ENCODE data around the gene ZCWPW1.

ZCWPW1 gene

GRCh38 chr7:100428199-100428966, at the start of gene ZCWPW1:
Gene ZCWPW1, minus strand, starts transcription at chr7:100428703. Its CDS starts 8,054 bp downstream, at chr7:100420649.
- H3K27ac Mint-ChIP-seq = peak within 1 kb of the TSS; percentile 99
- H3K9me3 Mint-ChIP-seq = no peaks in the 10 kb centered on the region
- peaks cover 3% of the 10 kb centered on the region for H3K36me3 Mint-ChIP-seq
- H3K27me3 Mint-ChIP-seq = no peaks in the 10 kb centered on the region
- peak within 1 kb of the TSS; percentile 98 for H3K4me3 Mint-ChIP-seq
- H3K4me1 Mint-ChIP-seq = peaks cover 30% of the 10 kb centered on the region

GRCh38 chr7:100477871-100478267, 49.4 kb upstream of the ZCWPW1 start:
- no peaks in the 10 kb centered on the region for H3K27me3 Mint-ChIP-seq
- peak overlapping the region; percentile 71 for H3K27ac Mint-ChIP-seq
- no peaks in the 10 kb centered on the region for H3K9me3 Mint-ChIP-seq
- peaks cover 2% of the 10 kb centered on the region for H3K36me3 Mint-ChIP-seq
- peaks cover 50% of the 10 kb centered on the region for H3K4me1 Mint-ChIP-seq
- peak overlapping the region; percentile 96 for H3K4me3 Mint-ChIP-seq

- Mint-ChIP-seq H3K4me1 (peaks cover 46% of the 10 kb centered on the region), H3K27ac (peak overlapping the region; percentile 84), H3K36me3 (peaks cover 2% of the 10 kb centered on the region)
These were observed 48.7 kb upstream of the ZCWPW1 start for GRCh38 chr7:100476903-100477870.

GRCh38 chr7:100476101-100476780, 47.7 kb upstream of the ZCWPW1 start:
- no peaks in the 10 kb centered on the region for H3K27me3 Mint-ChIP-seq
- H3K27ac Mint-ChIP-seq = peak overlapping the region; percentile 91
- H3K4me1 Mint-ChIP-seq = peaks cover 46% of the 10 kb centered on the region
- H3K36me3 Mint-ChIP-seq = peaks cover 2% of the 10 kb centered on the region
- H3K9me3 Mint-ChIP-seq = no peaks in the 10 kb centered on the region
- H3K4me3 Mint-ChIP-seq = peak overlapping the region; percentile 88

More at GRCh38 chr7:100476903-100477870, 48.7 kb upstream of the ZCWPW1 start:
- no peaks in the 10 kb centered on the region for H3K9me3 Mint-ChIP-seq
- no peaks in the 10 kb centered on the region for H3K27me3 Mint-ChIP-seq
- H3K4me3 Mint-ChIP-seq = peak overlapping the region; percentile 96

GRCh38 chr7:100475549-100475948, 47.0 kb upstream of the ZCWPW1 start:
- Mint-ChIP-seq H3K9me3 (no peaks in the 10 kb centered on the region), H3K27me3 (no peaks in the 10 kb centered on the region), H3K36me3 (peaks cover 2% of the 10 kb centered on the region), H3K4me1 (peaks cover 50% of the 10 kb centered on the region), H3K27ac (peak overlapping the region; percentile 91), H3K4me3 (peak overlapping the region; percentile 88)

GRCh38 chr7:100472854-100473499, 44.5 kb upstream of the ZCWPW1 start:
- Mint-ChIP-seq H3K4me1 (peaks cover 57% of the 10 kb centered on the region), H3K4me3 (no peak overlapping the region), H3K27ac (peak overlapping the region; percentile 80), H3K9me3 (no peaks in the 10 kb centered on the region), H3K27me3 (no peaks in the 10 kb centered on the region), H3K36me3 (peaks cover 2% of the 10 kb centered on the region)

- peaks cover 2% of the 10 kb centered on the region for H3K36me3 Mint-ChIP-seq
These were observed 43.8 kb upstream of the ZCWPW1 start for GRCh38 chr7:100472121-100472851.

GRCh38 chr7:100471021-100471420, 42.5 kb upstream of the ZCWPW1 start:
- H3K4me1 Mint-ChIP-seq = peaks cover 45% of the 10 kb centered on the region
- H3K9me3 Mint-ChIP-seq = no peaks in the 10 kb centered on the region
- H3K27ac Mint-ChIP-seq = no peak overlapping the region
- H3K27me3 Mint-ChIP-seq = no peaks in the 10 kb centered on the region
- no peaks in the 10 kb centered on the region for H3K36me3 Mint-ChIP-seq
- no peak overlapping the region for H3K4me3 Mint-ChIP-seq

More at GRCh38 chr7:100472121-100472851, 43.8 kb upstream of the ZCWPW1 start:
- no peaks in the 10 kb centered on the region for H3K9me3 Mint-ChIP-seq
- peak overlapping the region; percentile 76 for H3K27ac Mint-ChIP-seq
- H3K4me3 Mint-ChIP-seq = no peak overlapping the region
- peaks cover 57% of the 10 kb centered on the region for H3K4me1 Mint-ChIP-seq
- no peaks in the 10 kb centered on the region for H3K27me3 Mint-ChIP-seq

- Mint-ChIP-seq H3K27ac (no peak overlapping the region), H3K4me1 (peaks cover 35% of the 10 kb centered on the region), H3K36me3 (no peaks in the 10 kb centered on the region)
These were observed 40.9 kb upstream of the ZCWPW1 start for GRCh38 chr7:100469227-100470044.

GRCh38 chr7:100467638-100468373, 39.3 kb upstream of the ZCWPW1 start:
- Mint-ChIP-seq H3K4me3 (no peak overlapping the region), H3K36me3 (no peaks in the 10 kb centered on the region), H3K4me1 (peaks cover 19% of the 10 kb centered on the region), H3K9me3 (no peaks in the 10 kb centered on the region), H3K27ac (no peak overlapping the region), H3K27me3 (no peaks in the 10 kb centered on the region)

More at GRCh38 chr7:100469227-100470044, 40.9 kb upstream of the ZCWPW1 start:
- H3K27me3 Mint-ChIP-seq = no peaks in the 10 kb centered on the region
- H3K4me3 Mint-ChIP-seq = no peak overlapping the region
- no peaks in the 10 kb centered on the region for H3K9me3 Mint-ChIP-seq

- Mint-ChIP-seq H3K4me3 (no peak overlapping the region), H3K27ac (no peak overlapping the region)
These were observed 38.4 kb upstream of the ZCWPW1 start for GRCh38 chr7:100466653-100467605.

GRCh38 chr7:100465702-100466311, 37.3 kb upstream of the ZCWPW1 start:
- H3K9me3 Mint-ChIP-seq = no peaks in the 10 kb centered on the region
- no peaks in the 10 kb centered on the region for H3K36me3 Mint-ChIP-seq
- peaks cover 18% of the 10 kb centered on the region for H3K4me1 Mint-ChIP-seq
- H3K27me3 Mint-ChIP-seq = no peaks in the 10 kb centered on the region
- no peak overlapping the region for H3K4me3 Mint-ChIP-seq
- H3K27ac Mint-ChIP-seq = no peak overlapping the region

More at GRCh38 chr7:100466653-100467605, 38.4 kb upstream of the ZCWPW1 start:
- H3K27me3 Mint-ChIP-seq = no peaks in the 10 kb centered on the region
- no peaks in the 10 kb centered on the region for H3K36me3 Mint-ChIP-seq
- peaks cover 18% of the 10 kb centered on the region for H3K4me1 Mint-ChIP-seq
- H3K9me3 Mint-ChIP-seq = no peaks in the 10 kb centered on the region

All from activated naive CD4-positive, alpha-beta T cell treated with anti-CD3 and anti-CD28 coated beads, Interleukin-2, amount 50 U/mL, for 24 hours (primary cell).